ENCODE results near the gene PON3.
"Not testable (repeated sequence)": the region's sequence is repeated elsewhere in the genome, so short reads cannot be mapped to it uniquely, and the experiment has no call there.

The PON3 gene

GRCh38 chr7:95412075-95412474 is 15.9 kb upstream of the PON3 start:
- in situ Hi-C loops (cut with MboI; ENCODE audit: low sequenced_read_pairs), result no loop called here

- in situ Hi-C loops (cut with MboI; ENCODE audit: low sequenced_read_pairs), result no loop called here
Observed at GRCh38 chr7:95411666-95412065, 15.5 kb upstream of the PON3 start.

GRCh38 chr7:95411036-95411435 is 14.9 kb upstream of the PON3 start:
- in situ Hi-C loops (cut with MboI; ENCODE audit: low sequenced_read_pairs), result no loop called here

- in situ Hi-C loops (cut with MboI; ENCODE audit: low sequenced_read_pairs), result no loop called here
Observed at GRCh38 chr7:95407751-95408150, 11.6 kb upstream of the PON3 start.

- in situ Hi-C loops (cut with MboI; ENCODE audit: low sequenced_read_pairs), result no loop called here
Observed at GRCh38 chr7:95405800-95406199, 9.6 kb upstream of the PON3 start.

- in situ Hi-C loops (cut with MboI; ENCODE audit: low sequenced_read_pairs), result no loop called here
Observed at GRCh38 chr7:95405208-95405607, 9.0 kb upstream of the PON3 start.

- in situ Hi-C loops (cut with MboI; ENCODE audit: low sequenced_read_pairs), result no loop called here
Observed at GRCh38 chr7:95404316-95404865, 8.2 kb upstream of the PON3 start.

- in situ Hi-C loops (cut with MboI; ENCODE audit: low sequenced_read_pairs), result no loop called here
Observed at GRCh38 chr7:95398155-95398940, 2.2 kb upstream of the PON3 start.

GRCh38 chr7:95397381-95397780 is 1.2 kb upstream of the PON3 start:
- in situ Hi-C loops (cut with MboI; ENCODE audit: low sequenced_read_pairs), result no loop called here

GRCh38 chr7:95395755-95396135 is 430 bp downstream of the PON3 start:
- in situ Hi-C loops (cut with MboI; ENCODE audit: low sequenced_read_pairs), result no loop called here

GRCh38 chr7:95394370-95394769 is 1.8 kb downstream of the PON3 start:
- in situ Hi-C loops (cut with MboI; ENCODE audit: low sequenced_read_pairs), result no loop called here

GRCh38 chr7:95391761-95392160 is 4.4 kb downstream of the PON3 start:
- in situ Hi-C loops (cut with MboI; ENCODE audit: low sequenced_read_pairs), result no loop called here

- in situ Hi-C loops (cut with MboI; ENCODE audit: low sequenced_read_pairs), result no loop called here
Observed at GRCh38 chr7:95389516-95389915, 6.7 kb downstream of the PON3 start.

GRCh38 chr7:95379457-95379856 is 16.7 kb downstream of the PON3 start:
- in situ Hi-C loops (cut with MboI; ENCODE audit: low sequenced_read_pairs), result not testable (repeated sequence)

GRCh38 chr7:95376632-95377400 is 19.4 kb downstream of the PON3 start:
- in situ Hi-C loops (cut with MboI; ENCODE audit: low sequenced_read_pairs), result no loop called here

- in situ Hi-C loops (cut with MboI; ENCODE audit: low sequenced_read_pairs), result no loop called here
Observed at GRCh38 chr7:95375591-95376257, 20.5 kb downstream of the PON3 start.

- in situ Hi-C loops (cut with MboI; ENCODE audit: low sequenced_read_pairs), result no loop called here
Observed at GRCh38 chr7:95373323-95373722, 22.9 kb downstream of the PON3 start.

- in situ Hi-C loops (cut with MboI; ENCODE audit: low sequenced_read_pairs), result no loop called here
Observed at GRCh38 chr7:95368235-95368634, 27.9 kb downstream of the PON3 start.

GRCh38 chr7:95367606-95368005 is 28.6 kb downstream of the PON3 start:
- in situ Hi-C loops (cut with MboI; ENCODE audit: low sequenced_read_pairs), result no loop called here

GRCh38 chr7:95365151-95365550 is 31.0 kb downstream of the PON3 start:
- in situ Hi-C loops (cut with MboI; ENCODE audit: low sequenced_read_pairs), result no loop called here

GRCh38 chr7:95357623-95358022 is 38.6 kb downstream of the PON3 start:
- in situ Hi-C loops (cut with MboI; ENCODE audit: low sequenced_read_pairs), result no loop called here
